HG02943 (cell line): Measurements from ENCODE around the gene PCED1A.

Experiments used
- ATAC-seq: cut with Tn5 transposase; IDR thresholded peaks from one replicate; pipeline ENCODE4 v1.9.1; 2021; ENCODE audit warnings: mild to moderate bottlenecking, low read depth, moderate library complexity; ENCODE audit not compliant: unreplicated experiment

Gene PCED1A

GRCh38 chr20:2793471-2793870 is 47.0 kb downstream of the PCED1A start:
- ATAC-seq, result no peak
